Measurements from ENCODE around the gene ASCL3.

ASCL3 gene

GRCh38 chr11:8959546-8960166, 16.8 kb upstream of the ASCL3 start:
- Histone ChIP-seq H3K36me3 (ENCODE audit: control insufficient read depth, low read length) (peaks cover 20% of the 10 kb centered on the region), H3K4me2 (ENCODE audit: low read length) (no peak overlapping the region), H3K9me2 (replicated peaks; ENCODE audit: control insufficient read depth, low read length) (no peaks in the 10 kb centered on the region), H4K20me1 (ENCODE audit: control insufficient read depth, insufficient read depth, low read depth, low read length) (0 out of 2 replicates have a peak, but pooled peaks cover 3% of the 10 kb centered on the region), H3K4me1 (ENCODE audit: control insufficient read depth, low read length) (peaks cover 20% of the 10 kb centered on the region), H3K4me3 (ENCODE audit: low read length) (no peak overlapping the region), H3F3A (ENCODE audit: control insufficient read depth, insufficient read depth) (no peaks in the 10 kb centered on the region), H3K27me3 (ENCODE audit: control insufficient read depth, low read length) (no peaks in the 10 kb centered on the region), H3K27ac (ENCODE audit: low read depth, low read length) (no peak overlapping the region), H3K9me3 (ENCODE audit: control insufficient read depth, insufficient read depth, low read length) (no peaks in the 10 kb centered on the region), H3K79me2 (ENCODE audit: control insufficient read depth, low read length) (peaks cover 54% of the 10 kb centered on the region)
- peak; percentile 70 for TF ChIP-seq CTCF (IDR thresholded peaks at IDR 0.05; ENCODE audit: low read depth, low read length, poor library complexity, severe bottlenecking)
- no peak for TF ChIP-seq EZH2phosphoT487 (IDR thresholded peaks at IDR 0.05; ENCODE audit: borderline replicate concordance, low read length)

- Histone ChIP-seq H4K20me1 (ENCODE audit: control insufficient read depth, insufficient read depth, low read depth, low read length) (0 out of 2 replicates have a peak, but pooled peaks cover 3% of the 10 kb centered on the region), H3K9me3 (ENCODE audit: control insufficient read depth, insufficient read depth, low read length) (no peaks in the 10 kb centered on the region), H3K79me2 (ENCODE audit: control insufficient read depth, low read length) (peaks cover 31% of the 10 kb centered on the region), H3K4me2 (ENCODE audit: low read length) (no peak overlapping the region), H3K27me3 (ENCODE audit: control insufficient read depth, low read length) (no peaks in the 10 kb centered on the region), H3K4me3 (ENCODE audit: low read length) (no peak overlapping the region), H3K4me1 (ENCODE audit: control insufficient read depth, low read length) (0 out of 2 replicates have a peak, but pooled peaks cover 6% of the 10 kb centered on the region), H3K9me2 (replicated peaks; ENCODE audit: control insufficient read depth, low read length) (no peaks in the 10 kb centered on the region), H3K36me3 (ENCODE audit: control insufficient read depth, low read length) (peaks cover 30% of the 10 kb centered on the region), H3F3A (ENCODE audit: control insufficient read depth, insufficient read depth) (no peaks in the 10 kb centered on the region), H3K27ac (ENCODE audit: low read depth, low read length) (no peak overlapping the region)
- TF ChIP-seq CTCF (IDR thresholded peaks at IDR 0.05; ENCODE audit: low read depth, low read length, poor library complexity, severe bottlenecking) (no peak), EZH2phosphoT487 (IDR thresholded peaks at IDR 0.05; ENCODE audit: borderline replicate concordance, low read length) (no peak)
Observed at GRCh38 chr11:8956860-8957259, 14.0 kb upstream of the ASCL3 start.

- no peak overlapping the region for H3K4me2 ChIP-seq (ENCODE audit: low read length)
- H3K27me3 ChIP-seq (ENCODE audit: control insufficient read depth, low read length), result no peaks in the 10 kb centered on the region
- H3K79me2 ChIP-seq (ENCODE audit: control insufficient read depth, low read length), result no peaks in the 10 kb centered on the region
- no peaks in the 10 kb centered on the region for H3K9me2 ChIP-seq (replicated peaks; ENCODE audit: control insufficient read depth, low read length)
- no peak overlapping the region for H3K4me3 ChIP-seq (ENCODE audit: low read length)
- H3K36me3 ChIP-seq (ENCODE audit: control insufficient read depth, low read length), result peaks cover 46% of the 10 kb centered on the region
- TF ChIP-seq CTCF (IDR thresholded peaks at IDR 0.05; ENCODE audit: low read depth, low read length, poor library complexity, severe bottlenecking), result no peak
- no peak for TF ChIP-seq EZH2phosphoT487 (IDR thresholded peaks at IDR 0.05; ENCODE audit: borderline replicate concordance, low read length)
- no peaks in the 10 kb centered on the region for H4K20me1 ChIP-seq (ENCODE audit: control insufficient read depth, insufficient read depth, low read depth, low read length)
- no peak overlapping the region for H3K27ac ChIP-seq (ENCODE audit: low read depth, low read length)
- H3K9me3 ChIP-seq (ENCODE audit: control insufficient read depth, insufficient read depth, low read length), result no peaks in the 10 kb centered on the region
- H3K4me1 ChIP-seq (ENCODE audit: control insufficient read depth, low read length), result no peaks in the 10 kb centered on the region
- H3F3A ChIP-seq (ENCODE audit: control insufficient read depth, insufficient read depth), result no peaks in the 10 kb centered on the region
Observed at GRCh38 chr11:8948886-8949285, 6.1 kb upstream of the ASCL3 start.
